Measurements from ENCODE around the gene STON1.
"Not testable (repeated sequence)": the region's sequence is repeated elsewhere in the genome, so short reads cannot be mapped to it uniquely, and the experiment has no call there.

DNA sequence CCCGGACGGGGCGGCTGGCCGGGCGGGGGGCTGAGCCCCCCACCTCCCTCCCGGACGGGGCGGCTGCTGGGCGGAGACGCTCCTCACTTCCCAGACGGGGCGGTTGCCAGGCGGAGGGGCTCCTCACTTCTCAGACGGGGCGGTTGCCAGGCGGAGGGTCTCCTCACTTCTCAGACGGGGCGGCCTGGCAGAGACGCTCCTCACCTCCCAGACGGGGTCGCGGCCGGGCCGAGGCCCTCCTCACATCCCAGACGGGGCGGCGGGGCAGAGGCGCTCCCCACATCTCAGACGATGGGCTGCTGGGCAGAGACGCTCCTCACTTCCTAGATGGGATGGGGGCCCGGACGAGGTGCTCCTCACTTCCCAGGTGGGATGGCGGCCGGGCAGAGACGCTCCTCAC lies 84.6 kb downstream of the STON1 start:
- TF ChIP-seq, protein P1, sequence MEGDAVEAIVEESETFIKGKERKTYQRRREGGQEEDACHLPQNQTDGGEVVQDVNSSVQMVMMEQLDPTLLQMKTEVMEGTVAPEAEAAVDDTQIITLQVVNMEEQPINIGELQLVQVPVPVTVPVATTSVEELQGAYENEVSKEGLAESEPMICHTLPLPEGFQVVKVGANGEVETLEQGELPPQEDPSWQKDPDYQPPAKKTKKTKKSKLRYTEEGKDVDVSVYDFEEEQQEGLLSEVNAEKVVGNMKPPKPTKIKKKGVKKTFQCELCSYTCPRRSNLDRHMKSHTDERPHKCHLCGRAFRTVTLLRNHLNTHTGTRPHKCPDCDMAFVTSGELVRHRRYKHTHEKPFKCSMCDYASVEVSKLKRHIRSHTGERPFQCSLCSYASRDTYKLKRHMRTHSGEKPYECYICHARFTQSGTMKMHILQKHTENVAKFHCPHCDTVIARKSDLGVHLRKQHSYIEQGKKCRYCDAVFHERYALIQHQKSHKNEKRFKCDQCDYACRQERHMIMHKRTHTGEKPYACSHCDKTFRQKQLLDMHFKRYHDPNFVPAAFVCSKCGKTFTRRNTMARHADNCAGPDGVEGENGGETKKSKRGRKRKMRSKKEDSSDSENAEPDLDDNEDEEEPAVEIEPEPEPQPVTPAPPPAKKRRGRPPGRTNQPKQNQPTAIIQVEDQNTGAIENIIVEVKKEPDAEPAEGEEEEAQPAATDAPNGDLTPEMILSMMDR (IDR thresholded peaks at IDR 0.05): not testable (repeated sequence)
- not testable (repeated sequence) for TF ChIP-seq RAD21 (conservative IDR thresholded peaks at IDR 0.05 in 1 of 2, IDR thresholded peaks at IDR 0.05 in 1 of 2); KDM1A (IDR thresholded peaks at IDR 0.05; ENCODE audit: low read depth); POLR2A (IDR thresholded peaks at IDR 0.05; ENCODE audit: low read length)
- TF ChIP-seq, protein P2, sequence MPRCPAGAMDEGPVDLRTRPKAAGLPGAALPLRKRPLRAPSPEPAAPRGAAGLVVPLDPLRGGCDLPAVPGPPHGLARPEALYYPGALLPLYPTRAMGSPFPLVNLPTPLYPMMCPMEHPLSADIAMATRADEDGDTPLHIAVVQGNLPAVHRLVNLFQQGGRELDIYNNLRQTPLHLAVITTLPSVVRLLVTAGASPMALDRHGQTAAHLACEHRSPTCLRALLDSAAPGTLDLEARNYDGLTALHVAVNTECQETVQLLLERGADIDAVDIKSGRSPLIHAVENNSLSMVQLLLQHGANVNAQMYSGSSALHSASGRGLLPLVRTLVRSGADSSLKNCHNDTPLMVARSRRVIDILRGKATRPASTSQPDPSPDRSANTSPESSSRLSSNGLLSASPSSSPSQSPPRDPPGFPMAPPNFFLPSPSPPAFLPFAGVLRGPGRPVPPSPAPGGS (IDR thresholded peaks at IDR 0.05): not testable (repeated sequence)
